Testis (tissue), 2 donors: ENCODE results near the gene MYO1B.

Experiments used
- CTCF ChIP-seq, 3 experiments: fragments of 450-650 bp in 2 of 3; fragments of 200-600 bp in 1 of 3; sonication (generic) in 1 of 3; IDR thresholded peaks; one replicate each; pipeline ENCODE4 v1.5.1; 2016 to 2019; ENCODE audit warnings: antibody characterized with exemption in 3 of 3, mild to moderate bottlenecking in 2 of 3, moderate library complexity in 1 of 3
- POLR2A ChIP-seq: fragments of 450-650 bp; IDR thresholded peaks from one replicate; pipeline ENCODE4 v1.6.1; 2017; ENCODE audit warnings: antibody characterized with exemption, mild to moderate bottlenecking, moderate library complexity

- TF ChIP-seq CTCF (IDR thresholded peaks at IDR 0.05): no peak
- TF ChIP-seq POLR2A: no peak
Observed at GRCh38 chr2:191303140-191304005, 58.2 kb downstream of the MYO1B start.
